GM20000 (cell line): ENCODE measurements around the gene TNRC6A.

Source experiments
- DNase-seq: peaks from one replicate; pipeline ENCODE4 v3.0.0; 2012; ENCODE audit warnings: low spot score
- TF ChIP-seq, protein P1 (sequence below): IDR thresholded peaks from 2 replicates; pipeline ENCODE4 v1.5.1; 2012; ENCODE audit warnings: mild to moderate bottlenecking, control low read depth; ENCODE audit errors: extremely low read depth, missing control alignments

Gene TNRC6A

DNA sequence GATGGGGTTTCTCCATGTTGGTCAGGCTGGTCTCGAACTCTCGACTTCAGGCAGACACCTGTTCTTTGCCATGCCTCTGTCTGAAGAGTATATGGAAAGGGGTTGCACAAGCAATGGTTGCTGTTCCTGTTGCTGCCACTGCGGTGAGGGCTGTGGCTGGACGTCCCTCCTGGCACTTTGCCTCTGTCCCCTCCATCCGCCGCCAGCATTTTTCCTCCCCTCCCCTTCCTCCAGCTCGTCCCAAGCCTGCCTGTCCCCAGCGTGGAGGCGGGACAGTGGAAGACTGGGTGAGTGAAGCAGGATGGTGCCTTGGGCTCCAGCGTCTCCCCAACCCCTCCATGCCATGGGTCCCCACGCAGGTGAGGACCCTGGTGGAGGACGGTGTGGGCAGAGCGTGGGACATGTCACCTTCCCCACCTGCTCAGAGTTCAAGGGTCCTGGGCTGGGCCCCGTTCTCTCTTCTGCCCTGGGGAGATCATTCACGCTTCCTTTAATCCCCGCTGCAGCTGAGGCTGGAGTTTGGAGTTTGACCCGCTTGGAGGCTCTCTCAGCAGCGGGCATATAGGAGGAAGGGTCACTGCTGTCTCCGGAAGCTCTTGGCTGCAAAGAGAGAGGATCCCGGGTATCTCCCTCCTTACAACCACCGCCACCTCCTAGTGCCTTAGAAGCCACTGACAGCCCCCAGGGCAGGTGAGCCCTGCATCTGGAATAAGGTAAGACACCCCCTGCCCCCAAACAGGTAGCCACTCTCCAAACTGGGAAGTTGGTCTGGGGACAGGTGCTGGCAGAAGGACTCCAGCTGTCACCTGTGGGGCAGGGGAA lies 116.5 kb downstream of the TNRC6A start, which contains the start of gene SLC5A11:
TSS of gene SLC5A11 (plus strand) at position 238 of the 822 bp plus-strand sequence. CDS start 12,681 bp downstream, outside the sequence.
- no peak for DNase-seq
- TF ChIP-seq, protein P1, sequence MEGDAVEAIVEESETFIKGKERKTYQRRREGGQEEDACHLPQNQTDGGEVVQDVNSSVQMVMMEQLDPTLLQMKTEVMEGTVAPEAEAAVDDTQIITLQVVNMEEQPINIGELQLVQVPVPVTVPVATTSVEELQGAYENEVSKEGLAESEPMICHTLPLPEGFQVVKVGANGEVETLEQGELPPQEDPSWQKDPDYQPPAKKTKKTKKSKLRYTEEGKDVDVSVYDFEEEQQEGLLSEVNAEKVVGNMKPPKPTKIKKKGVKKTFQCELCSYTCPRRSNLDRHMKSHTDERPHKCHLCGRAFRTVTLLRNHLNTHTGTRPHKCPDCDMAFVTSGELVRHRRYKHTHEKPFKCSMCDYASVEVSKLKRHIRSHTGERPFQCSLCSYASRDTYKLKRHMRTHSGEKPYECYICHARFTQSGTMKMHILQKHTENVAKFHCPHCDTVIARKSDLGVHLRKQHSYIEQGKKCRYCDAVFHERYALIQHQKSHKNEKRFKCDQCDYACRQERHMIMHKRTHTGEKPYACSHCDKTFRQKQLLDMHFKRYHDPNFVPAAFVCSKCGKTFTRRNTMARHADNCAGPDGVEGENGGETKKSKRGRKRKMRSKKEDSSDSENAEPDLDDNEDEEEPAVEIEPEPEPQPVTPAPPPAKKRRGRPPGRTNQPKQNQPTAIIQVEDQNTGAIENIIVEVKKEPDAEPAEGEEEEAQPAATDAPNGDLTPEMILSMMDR, result no peak

DNA sequence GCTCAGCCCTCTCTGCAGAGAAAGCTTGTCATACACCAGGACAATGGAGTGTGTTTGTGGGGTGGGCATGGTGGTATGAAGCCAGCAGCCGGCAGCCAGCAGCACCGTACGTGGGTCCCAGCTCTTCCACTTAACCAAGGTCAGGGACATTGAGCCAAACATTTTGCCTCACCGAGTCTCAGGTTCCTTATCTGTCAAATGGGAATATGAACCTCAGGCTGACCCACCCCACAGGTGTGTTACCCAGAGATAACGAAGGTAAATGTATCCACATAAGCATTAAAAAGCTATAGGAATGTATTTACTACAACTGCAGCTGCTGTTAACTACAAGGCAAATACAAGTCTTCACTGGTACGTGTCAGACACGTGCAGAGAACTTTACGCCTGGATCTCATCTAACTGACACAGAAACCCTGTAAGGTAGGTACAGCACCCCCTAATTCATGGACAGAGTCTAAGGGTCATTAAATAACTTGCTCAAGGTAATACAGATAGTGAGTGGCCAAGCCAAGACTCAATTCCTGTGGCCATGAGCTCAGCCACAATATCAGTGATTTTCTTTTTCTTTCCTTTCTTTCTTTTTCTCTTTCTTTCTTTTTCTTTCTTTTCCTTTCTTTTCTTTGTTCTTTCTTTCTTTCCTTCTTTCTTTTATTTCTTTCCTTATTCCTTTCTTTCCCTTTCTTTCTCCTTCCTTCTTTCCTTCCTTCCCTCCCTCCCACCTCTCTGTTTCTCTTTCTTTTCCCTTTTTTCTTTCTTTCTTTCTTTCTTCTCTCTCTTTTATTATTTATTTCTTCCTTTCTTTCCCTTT lies 117.3 kb downstream of the TNRC6A start:
- TF ChIP-seq, protein P1, result no peak
- no peak for DNase-seq

DNA sequence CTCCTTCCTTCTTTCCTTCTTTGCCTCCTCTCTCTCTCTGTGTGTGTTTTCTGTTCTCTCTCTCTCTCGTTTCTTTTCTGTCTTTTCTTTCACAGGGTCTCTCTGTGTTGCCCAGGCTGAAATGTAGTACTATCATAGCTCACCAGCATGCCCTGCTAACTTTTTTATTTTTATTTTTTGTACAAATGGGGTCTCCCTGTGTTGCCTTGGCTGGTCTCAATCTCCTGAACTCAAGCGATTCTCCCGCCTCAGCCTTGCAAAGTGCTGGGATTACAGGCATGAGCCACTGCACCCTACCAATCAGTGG lies 117.9 kb downstream of the TNRC6A start:
- no peak for DNase-seq
- TF ChIP-seq, protein P1, result no peak

DNA sequence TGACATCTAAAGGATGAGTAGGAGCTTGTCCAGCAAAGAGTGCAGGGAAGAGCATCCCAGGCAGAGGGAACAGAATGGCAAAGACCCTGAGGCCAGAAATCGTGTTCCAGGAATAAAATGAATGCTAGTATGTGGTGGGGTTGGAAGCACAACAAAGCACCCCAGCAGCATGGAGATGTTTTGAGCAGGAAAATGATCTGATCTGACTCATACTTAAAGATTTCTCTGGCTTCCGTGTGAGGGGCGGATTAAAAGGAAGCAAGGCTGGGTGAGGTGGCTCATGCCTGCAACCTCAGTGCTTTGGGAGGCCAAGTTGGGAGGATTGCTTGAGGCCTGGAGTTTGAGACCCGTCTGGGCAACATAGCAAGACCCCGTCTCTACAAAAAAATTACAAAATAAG lies 118.6 kb downstream of the TNRC6A start:
- TF ChIP-seq, protein P1, result no peak
- no peak for DNase-seq

DNA sequence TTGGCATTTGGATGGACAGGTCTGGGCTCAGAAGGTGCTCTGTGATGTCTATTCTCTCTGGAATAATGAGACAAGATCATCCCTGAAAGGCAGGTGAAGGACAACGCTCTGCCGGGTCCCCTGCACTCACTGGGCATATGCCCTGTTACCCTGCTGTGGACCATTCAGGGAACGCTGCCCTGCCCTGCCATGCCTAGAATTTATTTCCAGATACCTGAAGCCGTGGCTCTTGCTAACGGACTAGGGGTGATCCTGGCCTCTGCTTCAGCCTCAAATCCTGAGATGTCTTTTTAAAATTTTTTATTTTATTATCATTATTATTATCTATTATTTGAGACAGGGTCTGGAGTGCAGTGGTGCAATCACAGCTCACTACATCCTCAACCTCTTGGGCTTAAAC lies 120.2 kb downstream of the TNRC6A start:
- TF ChIP-seq, protein P1, result no peak
- DNase-seq, result no peak

DNA sequence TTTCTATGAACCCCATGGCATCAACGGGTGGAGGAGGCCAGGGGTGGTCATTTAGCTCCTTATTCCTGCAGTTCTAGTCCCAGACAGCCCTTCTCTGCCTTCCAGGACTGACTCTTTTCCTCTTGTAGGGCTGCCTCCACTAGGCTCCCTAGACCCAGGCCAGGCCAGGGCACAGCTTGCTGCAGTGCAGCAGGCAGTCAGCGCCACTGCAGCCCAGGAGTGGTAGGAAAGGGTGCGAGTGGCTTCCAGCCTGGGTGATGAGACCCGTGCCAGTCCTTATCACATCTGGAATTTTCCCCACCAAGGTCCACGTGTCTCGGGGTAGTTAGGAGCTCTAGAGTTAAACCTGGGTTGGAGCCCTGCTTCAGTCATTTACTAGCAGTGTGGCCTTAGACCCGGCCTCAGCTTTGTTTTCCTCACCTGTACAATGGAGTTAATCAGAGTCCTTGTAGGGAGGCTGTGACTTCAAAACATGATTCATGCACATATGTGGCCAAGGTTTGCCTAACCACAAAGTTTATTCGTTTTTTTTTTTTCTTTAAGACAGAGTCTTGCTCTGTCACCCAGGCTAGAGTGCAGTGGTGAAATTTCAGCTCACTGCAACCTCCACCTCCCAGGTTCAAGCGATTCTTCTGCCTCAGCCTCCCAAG lies 121.0 kb downstream of the TNRC6A start:
- TF ChIP-seq, protein P1, result no peak
- no peak for DNase-seq

DNA sequence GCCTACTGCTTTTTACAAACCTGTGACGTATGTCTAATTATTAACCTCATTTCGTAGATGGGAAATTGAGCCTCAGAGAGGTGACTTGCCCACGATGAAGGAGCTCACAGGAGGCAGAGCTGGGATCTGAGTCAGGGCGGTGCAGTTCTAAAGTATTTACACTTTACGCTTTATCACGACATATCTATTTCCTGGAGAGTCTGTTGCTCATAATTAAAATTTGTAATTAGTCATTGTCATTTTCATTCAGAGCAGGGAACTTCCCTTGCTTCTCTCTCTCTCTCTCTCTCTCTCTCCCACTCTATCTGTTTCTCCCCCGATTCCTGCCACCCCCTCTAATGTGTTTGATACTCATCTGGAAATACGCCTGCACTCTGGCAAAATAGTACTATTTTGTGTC lies 122.2 kb downstream of the TNRC6A start:
- TF ChIP-seq, protein P1, result no peak
- no peak for DNase-seq
